Stimulated activated CD4-positive, alpha-beta T cell treated with anti-CD3 and anti-CD28 coated beads, Interleukin-12 subunit alpha, Interleukin-12 subunit beta, amount 100 ng/mL, for 48 hours (primary cell): ENCODE data around the gene KCND2.
"Not testable (repeated sequence)": the region's sequence is repeated elsewhere in the genome, so short reads cannot be mapped to it uniquely, and the experiment has no call there.

ENCODE experiments used
- DNase-seq, 3 donors: peaks; one replicate each; pipeline ENCODE4 v3.0.0-alpha.2; 2020; ENCODE audit warnings: low read depth in 2 of 3, low spot score in 1 of 3

Gene KCND2

GRCh38 chr7:120480472-120480871 is 207.5 kb downstream of the KCND2 start:
- no peak for DNase-seq

DNA sequence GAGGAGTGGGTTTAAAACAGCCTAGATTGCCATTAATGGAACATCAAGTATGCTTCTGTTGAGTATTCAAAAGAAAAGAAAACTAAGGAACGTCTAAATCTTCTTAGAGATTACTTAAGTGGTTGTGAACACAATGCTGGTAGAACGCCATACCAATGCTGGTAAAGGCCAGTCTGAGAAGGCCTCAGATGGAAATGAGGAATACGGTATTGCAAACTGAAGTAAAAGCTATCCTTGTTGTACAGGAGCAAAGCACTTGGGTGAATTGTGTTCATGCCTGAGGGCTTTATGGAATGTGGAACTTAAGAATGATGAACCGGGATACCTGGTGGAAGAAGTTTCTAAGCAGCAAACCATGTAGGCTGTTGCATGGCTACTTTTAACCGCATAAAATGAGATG is 208.0 kb downstream of the KCND2 start:
- no peak for DNase-seq

- no peak for DNase-seq
Observed at GRCh38 chr7:120486164-120486563, 213.2 kb downstream of the KCND2 start.

- no peak for DNase-seq
Observed at GRCh38 chr7:120502132-120502531, 229.2 kb downstream of the KCND2 start.

DNA sequence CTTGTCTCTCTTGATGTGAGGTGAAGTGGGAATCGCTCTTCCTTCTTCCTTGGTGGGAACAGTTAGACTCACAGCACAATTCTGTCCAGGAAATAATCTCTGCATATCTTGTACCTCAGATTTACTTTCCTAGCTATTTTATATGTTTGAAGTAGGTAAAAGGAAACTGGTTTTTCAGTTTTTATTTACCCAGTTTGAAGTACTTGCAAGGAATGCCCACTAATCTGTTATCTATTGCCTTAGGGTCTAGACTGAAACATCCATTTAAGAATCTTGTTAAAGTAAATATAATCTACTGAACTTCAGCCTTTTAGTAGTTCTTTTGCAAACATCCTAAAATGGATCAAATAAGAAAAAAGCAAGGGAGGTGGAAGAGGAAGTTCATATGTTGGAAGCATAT is 229.8 kb downstream of the KCND2 start:
- DNase-seq, result no peak

DNA sequence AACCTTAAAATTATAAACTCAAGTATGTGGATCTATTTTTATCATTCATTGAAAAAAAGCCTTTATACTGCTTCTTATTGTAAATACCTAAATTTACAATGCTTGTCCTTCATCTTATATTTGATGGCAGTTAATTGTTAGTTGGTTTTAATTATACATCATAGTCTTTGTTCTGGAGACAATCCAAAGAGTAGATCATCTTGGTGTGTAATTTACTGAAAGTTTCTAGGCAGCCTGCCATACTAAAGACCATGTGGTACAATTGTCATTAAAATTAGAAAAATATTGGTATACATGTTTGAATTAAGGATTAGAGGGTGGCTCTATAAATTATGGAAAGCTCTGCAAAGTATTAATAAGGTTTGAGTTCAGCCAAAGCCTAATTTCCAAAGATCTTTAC is 231.4 kb downstream of the KCND2 start:
- DNase-seq, result no peak

DNA sequence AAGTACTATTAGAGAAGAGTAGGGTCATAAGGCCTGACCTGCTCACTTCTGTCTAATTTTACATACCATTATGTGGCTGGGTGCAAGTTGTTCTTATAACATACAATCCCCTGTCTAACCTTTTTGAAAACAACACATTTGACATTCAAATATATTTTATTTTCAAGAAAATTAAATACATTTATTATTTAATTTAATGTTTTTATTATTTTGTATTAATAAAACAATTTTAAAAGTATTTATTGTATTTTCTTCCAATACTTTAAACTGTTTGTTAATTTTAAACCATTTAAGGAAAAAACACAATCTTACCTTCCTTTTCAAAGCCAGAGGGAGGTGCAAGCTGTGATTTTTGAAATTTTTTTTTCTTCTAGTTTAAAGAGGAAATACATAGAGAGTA is 232.8 kb downstream of the KCND2 start:
- no peak for DNase-seq

DNA sequence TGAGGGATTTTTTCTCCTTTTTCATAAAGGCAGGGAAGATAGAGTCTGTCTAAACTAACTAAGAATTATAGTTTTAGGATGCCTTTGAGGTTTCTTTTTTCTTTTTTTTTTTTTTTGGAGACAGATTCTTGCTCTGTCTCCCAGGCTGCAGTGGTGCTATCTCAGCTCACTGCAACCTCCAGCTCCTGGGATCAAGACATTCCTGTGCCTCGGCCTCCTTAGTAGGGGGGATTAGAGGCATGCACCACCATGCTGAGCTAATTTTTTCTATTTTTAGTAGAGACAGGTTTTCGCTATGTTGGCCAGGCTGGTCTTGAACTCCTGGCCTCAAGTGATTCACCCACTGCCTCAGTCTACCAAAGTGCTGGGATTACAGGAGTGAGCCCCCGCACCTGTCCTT is 239.7 kb downstream of the KCND2 start:
- DNase-seq, result no peak

- DNase-seq, result no peak
Observed at GRCh38 chr7:120519224-120519623, 246.2 kb downstream of the KCND2 start.

DNA sequence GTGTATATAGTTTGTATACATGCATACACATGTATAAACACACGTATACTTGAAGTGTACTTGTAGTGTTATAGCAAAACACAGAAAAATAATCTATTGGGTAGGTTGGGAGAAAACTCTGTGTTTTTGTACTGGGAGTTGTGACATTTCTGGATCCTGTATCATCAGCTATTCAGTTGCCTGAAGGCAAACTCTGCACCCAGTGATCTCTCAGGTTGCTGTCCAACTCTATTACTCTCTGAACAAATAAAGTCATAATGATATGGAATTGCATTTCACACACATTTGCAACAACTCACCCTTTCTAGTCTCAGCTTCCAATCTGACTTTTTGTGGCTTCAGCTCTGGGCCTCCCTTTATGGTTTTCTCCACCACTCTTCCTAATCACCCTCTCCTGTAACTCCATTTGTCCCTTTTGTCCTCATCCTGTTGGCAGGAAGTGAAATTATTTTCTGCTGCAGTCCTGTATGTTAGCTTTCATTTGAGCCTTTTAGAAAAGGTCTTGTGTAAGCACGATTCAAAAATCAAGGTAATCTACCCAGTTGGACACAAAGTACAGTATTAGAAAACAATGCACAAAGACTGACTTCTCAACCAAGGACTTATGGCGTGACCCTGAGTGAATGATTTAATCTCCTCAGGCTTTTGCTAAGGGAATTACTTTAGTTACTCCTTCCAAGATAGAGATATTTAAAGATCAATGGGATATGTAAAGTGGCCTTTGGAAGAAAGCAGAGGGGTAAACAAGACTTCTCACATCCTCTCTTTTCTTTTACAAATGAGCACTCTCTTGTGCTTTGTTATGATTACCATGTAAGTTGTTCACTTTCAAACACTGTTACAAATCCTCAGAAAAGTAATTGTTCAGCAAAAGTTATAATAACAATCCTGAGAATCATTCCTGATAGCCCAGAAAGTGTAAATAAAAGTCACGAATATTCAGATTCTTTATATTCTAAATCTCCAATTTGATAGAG is 249.1 kb downstream of the KCND2 start:
- no peak for DNase-seq

DNA sequence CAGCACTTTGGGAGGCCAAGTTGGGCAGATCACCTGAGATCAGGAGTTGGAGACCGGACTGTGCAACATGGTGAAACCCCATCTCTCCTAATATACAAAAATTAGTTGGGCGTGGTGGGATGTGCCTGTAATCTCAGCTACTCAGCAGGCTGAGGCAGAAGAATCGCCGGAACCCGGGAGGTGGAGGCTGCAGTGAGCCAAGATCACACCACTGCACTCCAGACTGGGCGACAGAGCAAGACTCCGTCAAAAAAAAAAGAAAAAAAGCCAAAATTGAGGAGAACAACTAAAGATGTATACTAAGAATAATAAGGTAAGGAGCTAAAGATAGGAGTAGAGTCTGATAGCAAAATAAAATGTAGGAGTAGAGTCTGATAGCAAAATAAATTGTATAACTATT is 251.0 kb downstream of the KCND2 start:
- DNase-seq, result no peak

DNA sequence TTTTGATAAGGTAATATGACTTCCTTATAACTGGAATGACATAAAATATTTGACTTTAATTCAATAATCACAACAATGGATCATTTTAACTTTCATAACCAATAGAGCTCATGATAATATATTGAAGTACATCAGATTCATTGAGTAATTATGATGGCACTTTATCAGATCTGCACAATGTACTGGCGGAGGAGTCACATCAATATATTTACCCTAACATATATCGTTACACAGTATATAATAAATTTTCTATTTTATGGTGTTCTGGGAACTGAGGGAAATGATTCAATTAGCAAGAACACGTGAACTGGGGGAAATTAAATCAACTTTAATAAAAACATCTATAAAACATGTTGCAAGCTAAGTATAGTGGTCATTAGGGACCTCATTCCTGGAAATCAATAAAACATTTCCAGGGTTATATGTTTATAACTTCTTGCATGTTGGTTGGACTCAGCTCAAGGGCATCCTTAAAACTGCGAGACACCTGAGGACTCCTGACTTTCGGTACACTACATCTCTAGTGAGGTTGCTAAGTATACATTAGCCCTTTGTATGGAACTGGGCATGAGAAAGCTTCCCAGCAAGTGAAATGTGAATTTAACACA is 254.0 kb downstream of the KCND2 start:
- DNase-seq, result no peak

- DNase-seq, result no peak
Observed at GRCh38 chr7:120529736-120530135, 256.8 kb downstream of the KCND2 start.

DNA sequence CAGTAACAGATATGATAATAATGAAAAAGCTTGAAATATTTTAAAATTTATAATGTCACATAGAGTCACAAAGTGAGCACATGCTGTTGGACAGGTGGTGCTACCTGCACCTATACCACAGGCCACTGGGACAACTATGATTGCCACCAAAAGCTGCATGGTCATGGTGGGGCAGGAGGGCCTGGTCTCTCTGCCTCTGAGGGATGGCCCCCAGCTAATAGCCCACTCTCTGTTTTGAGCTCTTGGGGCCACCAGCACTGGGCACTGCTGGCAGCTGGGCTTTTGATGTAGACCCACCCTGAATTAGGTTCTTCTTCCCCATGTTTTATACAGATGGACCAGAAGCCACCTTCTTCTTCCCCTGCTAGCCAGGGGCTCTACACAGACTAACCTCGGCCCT is 265.4 kb downstream of the KCND2 start:
- no peak for DNase-seq

- DNase-seq, result no peak
Observed at GRCh38 chr7:120539321-120539720, 266.3 kb downstream of the KCND2 start.

DNA sequence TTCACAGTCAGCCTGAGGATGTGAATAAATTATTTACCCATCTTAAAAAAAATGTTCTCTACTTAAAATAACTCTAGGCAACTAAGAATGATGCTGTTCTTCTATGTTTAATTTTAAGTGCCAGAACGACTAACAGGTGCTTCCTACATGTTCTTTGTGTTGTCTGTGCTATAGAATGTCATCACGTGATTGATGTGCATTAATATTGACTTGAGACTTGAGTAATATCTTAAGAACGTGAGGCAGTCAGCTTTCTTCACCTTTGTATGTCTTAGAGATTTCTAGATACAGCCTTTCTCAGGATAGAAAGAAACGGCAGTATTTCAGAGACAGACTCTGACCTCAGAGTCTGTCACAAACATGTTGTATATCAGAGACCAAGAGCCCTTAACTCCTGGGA is 274.6 kb downstream of the KCND2 start:
- no peak for DNase-seq

DNA sequence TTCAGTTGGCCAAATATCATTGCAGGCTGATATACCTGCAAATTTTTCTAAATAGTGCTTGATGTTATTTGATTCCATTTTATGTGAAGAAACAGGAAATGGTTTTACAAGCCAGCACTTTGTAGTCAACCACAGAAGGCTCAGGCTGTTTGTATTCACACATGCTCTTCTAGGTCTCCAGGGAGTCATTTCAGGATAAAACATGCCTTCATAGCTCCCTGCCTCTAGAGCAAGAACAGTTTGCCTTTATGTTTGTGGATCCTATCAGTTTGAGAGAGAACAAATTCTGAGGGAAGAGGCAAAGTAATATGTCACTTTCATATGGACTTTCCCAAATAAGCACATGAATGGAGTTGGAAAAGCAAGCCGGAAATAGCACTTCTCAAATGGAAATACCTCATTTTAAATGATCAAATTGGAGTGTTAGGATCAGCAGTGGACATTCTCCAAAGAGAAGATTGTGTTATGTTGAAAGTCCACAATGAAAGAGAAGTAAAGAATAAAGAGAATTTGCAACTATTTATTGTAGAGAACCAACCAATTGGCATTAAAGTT is 277.6 kb downstream of the KCND2 start:
- DNase-seq, result no peak

GRCh38 chr7:120553491-120553890 is 280.5 kb downstream of the KCND2 start:
- DNase-seq, result no peak

DNA sequence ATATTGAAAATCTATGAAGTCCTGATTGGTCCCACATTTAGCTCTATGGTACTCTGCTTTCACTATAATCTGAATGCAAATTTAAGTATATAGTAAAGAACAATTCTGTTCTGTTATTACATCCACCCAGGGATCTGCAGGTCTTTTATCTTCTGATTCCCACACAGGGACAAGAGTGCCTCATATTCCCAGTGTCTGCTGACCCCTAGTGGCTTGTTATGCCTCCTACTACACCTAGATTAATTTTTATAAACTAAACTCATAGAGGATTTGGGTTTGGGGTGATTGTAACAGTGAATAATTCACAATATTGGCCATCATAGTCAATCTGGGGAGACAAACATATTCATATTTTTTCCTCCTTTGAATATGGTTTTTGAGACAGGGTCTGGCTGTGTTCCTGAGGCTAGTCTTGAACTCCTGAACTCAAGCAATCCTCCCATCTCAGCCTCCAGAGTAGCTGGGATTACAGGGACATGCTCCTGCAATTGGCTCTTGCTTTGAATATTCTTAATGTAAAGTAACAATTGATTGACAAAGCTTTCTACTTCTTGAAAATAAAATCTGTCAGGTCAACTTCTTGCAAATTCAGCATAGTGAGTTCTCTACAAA is 282.1 kb downstream of the KCND2 start:
- DNase-seq, result no peak

GRCh38 chr7:120564145-120564544 is 291.2 kb downstream of the KCND2 start:
- DNase-seq, result no peak

DNA sequence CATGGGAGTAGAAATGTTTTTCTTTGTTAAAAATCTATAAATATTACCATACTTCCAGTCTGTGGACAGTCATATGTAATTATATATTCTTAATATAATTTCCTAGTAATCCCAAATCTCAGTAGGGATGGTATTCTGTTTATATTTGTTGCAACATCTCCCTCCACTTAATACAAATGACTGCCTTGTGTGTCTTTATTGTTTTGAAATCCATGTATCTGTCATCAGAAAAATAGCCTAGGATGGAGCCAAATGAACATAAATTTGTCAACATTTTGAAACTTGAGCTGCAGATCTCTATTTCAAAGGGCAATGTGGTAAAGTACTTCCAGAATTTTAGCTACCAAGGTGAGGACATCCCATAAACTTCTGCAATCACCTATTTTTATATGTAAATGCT is 294.2 kb downstream of the KCND2 start:
- no peak for DNase-seq

- DNase-seq, result not testable (repeated sequence)
Observed at GRCh38 chr7:120578657-120579056, 305.7 kb downstream of the KCND2 start.
